ENCODE results near the gene LGALS4.
"Not testable (repeated sequence)": the region's sequence is repeated elsewhere in the genome, so short reads cannot be mapped to it uniquely, and the experiment has no call there.

The LGALS4 gene, protein sequence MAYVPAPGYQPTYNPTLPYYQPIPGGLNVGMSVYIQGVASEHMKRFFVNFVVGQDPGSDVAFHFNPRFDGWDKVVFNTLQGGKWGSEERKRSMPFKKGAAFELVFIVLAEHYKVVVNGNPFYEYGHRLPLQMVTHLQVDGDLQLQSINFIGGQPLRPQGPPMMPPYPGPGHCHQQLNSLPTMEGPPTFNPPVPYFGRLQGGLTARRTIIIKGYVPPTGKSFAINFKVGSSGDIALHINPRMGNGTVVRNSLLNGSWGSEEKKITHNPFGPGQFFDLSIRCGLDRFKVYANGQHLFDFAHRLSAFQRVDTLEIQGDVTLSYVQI

DNA sequence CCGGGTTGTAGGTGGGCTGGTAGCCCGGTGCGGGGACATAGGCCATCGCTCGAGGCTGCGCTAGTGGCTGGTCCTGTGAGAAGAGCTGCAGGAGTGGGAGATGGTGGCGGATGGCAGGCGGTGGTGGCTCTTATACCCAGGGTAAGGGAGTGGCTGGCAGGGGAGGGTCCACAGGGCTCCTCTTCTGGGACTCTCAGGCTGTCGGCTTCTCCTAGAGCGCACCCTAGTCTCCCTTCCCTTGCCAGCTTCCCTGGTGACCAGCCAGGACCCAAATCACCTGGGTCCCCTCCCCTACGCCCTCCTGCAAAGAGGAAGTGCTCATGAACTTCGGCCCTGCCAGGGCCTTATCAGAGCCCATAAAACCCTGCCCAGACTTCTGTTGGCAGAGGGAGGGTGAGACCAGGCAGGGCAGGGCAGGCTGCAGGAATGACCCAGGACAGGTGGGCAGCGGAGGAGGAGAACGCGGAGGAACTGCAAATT is at the start of gene LGALS4:
TSS of gene LGALS4 (minus strand) at position 105 of the 480 bp plus-strand sequence. CDS start at position 46, 59 bp downstream.
- in situ Hi-C loops (cut with MboI; ENCODE audit: low sequenced_read_pairs): no loop called here

DNA sequence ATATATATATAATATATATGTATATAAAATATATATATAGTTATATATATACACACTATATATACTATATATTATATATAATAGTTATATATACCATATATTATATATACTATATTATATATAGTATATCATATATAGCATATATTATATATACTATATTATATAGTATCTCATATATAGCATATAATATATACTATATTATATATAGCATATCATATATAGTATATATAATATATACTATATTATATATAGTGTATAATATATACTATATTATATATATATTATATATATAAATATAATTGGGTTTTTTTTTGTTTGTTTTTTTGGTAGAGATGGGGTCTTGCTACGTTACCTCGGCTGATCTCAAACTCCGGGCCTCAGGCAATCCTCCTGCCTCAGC is 48.6 kb upstream of the LGALS4 start:
- in situ Hi-C loops (cut with MboI; ENCODE audit: low sequenced_read_pairs): no loop called here

DNA sequence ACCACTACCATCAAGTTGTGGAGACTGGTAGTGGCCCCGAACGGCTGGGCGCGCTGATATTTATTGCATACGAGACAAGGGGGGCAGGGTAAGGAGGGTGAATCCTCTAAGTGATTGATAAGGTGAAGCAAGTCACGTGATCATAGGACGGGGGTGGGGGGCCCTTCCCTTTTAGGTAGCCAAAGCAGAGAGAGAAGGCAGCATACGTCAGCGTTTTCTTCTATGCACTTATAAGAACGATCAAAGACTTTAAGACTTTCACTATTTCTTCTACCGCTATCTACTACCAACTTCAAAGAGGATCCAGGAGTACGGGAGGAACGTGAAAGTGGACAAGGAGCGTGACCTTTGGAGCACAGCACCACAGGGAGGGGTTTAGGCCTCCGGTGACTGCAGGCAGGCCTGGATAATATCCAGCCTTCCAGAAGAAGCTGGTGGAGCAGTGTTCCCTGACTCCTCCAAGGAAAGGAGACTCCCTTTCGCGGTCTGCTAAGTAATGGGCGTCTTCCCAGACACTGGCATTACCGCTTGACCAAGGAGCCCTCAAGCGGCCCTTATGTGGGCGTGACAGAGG is 47.0 kb upstream of the LGALS4 start:
- in situ Hi-C loops (cut with MboI; ENCODE audit: low sequenced_read_pairs): not testable (repeated sequence)

DNA sequence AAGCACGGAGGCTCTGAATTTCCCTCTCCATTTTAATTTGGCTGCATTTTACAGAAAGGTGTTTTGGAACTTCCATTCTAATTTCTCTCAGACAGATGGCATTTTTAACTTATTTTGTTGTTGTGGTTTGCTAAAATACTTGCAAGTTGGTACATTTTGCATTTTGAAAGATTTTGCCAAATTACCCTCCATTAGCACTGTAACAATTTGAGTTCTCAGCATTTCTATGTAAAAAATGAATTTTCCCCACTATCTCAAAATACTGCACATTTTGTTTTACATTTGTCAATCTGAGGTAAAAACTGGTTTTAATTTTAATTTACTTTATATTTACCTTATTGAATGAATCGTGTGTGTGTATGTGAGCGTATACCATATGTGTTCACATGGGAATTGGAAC is 44.1 kb upstream of the LGALS4 start:
- in situ Hi-C loops (cut with MboI; ENCODE audit: low sequenced_read_pairs): no loop called here

DNA sequence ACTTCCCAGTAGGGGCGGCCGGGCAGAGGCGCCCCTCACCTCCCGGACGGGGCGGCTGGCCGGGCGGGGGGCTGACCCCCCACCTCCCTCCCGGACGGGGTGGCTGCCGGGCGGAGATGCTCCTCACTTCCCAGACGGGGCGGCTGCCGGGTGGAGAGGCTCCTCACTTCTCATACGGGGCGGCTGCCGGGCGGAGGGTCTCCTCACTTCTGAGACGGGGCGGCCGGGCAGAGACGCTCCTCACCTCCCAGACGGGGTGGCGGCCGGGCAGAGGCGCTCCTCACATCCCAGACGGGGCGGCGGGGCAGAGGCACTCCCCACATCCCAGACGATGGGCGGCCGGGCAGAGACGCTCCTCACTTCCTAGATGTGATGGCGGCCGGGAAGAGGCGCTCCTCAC is 43.0 kb upstream of the LGALS4 start:
- in situ Hi-C loops (cut with MboI; ENCODE audit: low sequenced_read_pairs): not testable (repeated sequence)

DNA sequence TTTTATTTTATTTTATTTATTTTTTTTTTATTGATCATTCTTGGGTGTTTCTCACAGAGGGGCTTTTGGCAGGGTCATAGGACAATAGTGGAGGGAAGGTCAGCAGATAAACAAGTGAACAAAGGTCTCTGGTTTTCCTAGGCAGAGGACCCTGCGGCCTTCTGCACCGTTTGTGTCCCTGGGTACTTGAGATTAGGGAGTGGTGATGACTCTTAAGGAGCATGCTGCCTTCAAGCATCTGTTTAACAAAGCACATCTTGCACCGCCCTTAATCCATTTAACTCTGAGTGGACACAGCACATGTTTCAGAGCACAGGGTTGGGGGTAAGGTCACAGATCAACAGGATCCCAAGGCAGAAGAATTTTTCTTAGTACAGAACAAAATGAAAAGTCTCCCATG is 42.2 kb upstream of the LGALS4 start:
- in situ Hi-C loops (cut with MboI; ENCODE audit: low sequenced_read_pairs): not testable (repeated sequence)

DNA sequence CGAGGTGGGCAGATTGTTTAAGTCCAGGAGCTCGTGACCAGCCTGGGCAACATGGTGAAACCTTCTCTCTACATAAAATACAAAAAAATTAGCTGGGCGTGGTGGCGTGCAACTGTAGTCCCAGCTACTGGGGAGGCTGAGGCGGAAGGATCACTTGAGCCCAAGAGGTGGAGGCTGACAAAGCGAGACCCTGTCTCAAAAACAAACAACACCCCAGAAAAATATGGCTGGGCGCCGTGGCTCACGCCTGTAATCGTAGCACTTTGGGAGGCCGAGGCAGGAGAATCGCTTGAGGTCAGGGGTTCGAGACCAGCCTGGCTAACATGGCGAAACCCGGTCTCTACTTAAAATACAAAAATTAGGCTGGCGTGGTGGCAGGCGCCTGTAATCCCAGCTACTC is 40.5 kb upstream of the LGALS4 start:
- in situ Hi-C loops (cut with MboI; ENCODE audit: low sequenced_read_pairs): no loop called here

DNA sequence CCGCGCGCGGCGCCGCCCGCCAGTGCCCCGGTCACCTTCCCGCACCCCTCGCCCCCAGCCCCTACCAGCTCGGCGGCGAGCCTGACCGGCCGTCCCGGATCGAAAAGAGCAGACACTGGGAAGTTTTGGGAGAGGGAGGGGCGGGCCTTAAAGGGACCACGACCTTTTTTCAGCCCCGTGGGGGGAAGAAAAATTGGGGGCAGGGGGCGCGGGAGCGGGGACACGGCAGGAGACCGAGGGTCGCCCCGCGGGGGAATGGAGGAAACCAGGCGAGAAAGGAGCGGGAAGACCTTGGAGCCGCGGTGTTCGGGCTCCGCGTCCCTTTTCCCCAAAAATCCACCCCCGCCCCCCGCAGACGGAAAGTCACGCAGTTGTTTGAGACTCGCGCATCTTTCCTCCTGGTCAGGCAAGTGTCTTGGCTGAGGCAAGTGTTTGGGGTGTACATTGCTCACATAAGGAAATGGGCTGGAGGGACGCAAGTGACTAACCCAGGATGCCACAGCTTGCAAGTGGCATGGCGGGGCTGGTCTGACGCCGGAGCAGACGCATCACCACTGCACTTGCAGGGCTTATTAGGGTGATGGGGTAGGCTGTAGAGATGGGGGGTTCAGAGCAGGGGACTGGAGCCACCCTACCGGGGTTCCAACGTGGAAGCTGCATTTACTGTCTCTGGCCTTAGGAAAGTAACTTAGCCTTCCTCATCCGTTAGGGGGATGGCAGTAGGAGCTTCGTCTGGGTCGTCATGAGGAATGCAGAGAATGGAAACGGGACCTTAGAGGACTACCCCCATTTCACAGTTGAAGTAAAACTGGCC is 39.7 kb upstream of the LGALS4 start:
- in situ Hi-C loops (cut with MboI; ENCODE audit: low sequenced_read_pairs): no loop called here

DNA sequence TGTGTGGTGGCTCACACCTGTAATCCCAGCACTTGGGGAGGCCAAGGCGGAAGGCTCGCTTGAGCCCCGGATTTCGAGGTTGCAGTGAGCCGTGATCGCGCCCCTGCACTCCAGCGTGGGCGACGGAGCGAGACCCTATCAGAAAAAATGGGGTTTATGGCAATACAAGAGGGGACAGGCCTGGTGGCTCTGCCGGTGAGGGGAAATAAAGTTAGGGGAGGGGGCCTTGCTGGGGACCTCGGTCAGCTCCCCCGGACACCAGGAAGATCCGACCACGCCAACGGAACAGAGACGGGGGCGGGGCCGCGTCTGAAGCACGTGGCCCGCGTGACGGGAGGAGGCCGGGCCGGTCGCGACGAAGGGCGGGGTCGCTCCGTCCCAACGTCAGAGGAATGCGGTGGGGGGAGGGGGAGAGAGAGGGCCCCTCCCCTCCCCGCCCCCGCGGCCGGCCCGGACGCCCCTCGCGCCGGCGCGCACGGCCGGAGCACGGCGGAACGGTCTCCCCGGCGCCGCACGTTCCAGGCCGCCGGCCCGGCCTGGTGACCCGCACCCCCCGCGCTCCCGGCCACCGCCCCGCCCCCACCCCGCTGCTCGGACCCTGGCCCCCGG is 39.0 kb upstream of the LGALS4 start:
- in situ Hi-C loops (cut with MboI; ENCODE audit: low sequenced_read_pairs): no loop called here

DNA sequence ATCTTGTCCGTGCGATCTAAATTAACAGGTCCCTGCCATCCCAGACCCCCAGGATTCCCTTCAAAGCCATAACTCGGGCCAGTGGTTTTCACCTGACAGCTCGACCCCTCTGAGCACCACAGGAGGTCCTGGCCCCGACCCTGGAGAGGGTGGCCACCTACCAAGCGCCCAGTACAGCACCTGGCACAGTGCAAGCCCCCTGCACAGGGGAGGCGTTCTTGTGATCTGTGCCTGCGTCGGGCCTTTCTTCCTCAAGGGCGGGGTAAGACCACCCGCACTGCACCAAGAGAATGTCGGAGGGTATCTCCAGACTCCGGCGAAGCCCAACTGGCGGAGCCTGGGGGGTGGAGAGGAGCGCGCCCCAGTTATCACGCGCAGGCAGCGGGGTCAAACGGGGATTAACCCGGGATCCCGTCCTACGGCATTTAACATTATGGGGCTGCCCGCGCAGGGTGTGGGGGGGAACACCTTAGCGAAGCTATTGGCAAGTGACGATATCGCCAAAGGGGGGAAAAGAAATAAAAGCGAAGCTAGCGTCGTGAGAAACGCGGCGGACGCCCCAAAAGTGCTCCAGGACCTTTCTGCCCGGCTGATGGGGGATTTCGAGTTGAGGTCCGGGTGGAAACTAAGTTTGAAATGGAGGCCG is 38.4 kb upstream of the LGALS4 start:
- in situ Hi-C loops (cut with MboI; ENCODE audit: low sequenced_read_pairs): no loop called here

DNA sequence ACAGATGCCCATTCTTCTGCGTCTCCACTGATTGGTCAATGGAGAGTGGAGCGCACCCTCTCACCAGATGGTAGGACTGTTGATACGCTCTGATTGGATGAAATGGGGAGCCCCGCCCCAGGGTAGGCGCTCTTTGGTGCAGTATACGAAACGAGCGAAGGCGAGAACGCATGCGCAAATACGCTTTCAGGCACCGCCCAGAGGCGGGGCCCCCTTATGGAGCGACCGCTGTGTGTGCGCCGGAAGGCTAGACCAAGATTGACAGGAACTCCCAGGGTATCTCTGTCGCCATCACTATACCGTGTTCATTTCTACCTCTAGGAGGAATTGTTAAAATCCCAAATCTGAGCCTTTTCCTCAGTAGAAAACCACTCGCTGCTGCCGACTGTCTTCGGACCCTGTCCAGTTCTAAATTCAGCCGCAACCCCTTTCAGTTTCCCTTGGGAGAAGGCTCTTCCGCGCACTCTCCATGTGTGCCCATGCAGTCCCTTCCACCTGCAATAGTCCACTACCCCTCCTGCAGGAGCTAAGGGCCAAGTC is 37.8 kb upstream of the LGALS4 start:
- in situ Hi-C loops (cut with MboI; ENCODE audit: low sequenced_read_pairs): no loop called here

DNA sequence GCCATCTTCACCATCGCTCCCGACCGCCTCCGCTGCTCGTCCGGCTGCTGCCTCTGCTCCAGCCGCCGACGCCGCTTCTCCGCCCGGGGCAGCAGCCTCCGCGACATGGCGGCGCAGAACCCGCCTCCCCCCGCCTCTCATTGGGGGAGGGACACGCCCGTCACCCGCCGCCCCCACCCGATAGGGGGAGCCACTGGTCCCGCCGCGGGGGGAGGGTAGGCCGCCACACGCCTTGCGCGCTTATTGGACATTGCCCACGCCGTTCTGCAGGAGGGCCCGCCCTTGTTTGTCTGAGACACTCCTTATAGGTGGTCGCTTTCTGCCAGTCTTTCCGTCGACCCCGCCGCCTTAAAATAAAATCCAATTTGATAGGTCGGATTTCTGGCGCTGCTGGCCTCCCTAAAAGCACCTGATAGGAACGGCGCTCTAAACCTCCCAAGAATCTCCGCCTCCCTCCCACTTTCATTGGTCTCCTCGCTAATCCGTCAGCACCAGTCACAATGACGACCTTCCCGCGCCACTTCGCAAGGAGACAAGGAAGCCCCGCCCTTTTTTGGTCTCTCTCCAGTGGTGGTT is 37.2 kb upstream of the LGALS4 start, which contains the start of gene HNRNPL:
TSS of gene HNRNPL (minus strand) at position 127 of the 576 bp plus-strand sequence. CDS start at position 107, 20 bp downstream.
- in situ Hi-C loops (cut with MboI; ENCODE audit: low sequenced_read_pairs): no loop called here

DNA sequence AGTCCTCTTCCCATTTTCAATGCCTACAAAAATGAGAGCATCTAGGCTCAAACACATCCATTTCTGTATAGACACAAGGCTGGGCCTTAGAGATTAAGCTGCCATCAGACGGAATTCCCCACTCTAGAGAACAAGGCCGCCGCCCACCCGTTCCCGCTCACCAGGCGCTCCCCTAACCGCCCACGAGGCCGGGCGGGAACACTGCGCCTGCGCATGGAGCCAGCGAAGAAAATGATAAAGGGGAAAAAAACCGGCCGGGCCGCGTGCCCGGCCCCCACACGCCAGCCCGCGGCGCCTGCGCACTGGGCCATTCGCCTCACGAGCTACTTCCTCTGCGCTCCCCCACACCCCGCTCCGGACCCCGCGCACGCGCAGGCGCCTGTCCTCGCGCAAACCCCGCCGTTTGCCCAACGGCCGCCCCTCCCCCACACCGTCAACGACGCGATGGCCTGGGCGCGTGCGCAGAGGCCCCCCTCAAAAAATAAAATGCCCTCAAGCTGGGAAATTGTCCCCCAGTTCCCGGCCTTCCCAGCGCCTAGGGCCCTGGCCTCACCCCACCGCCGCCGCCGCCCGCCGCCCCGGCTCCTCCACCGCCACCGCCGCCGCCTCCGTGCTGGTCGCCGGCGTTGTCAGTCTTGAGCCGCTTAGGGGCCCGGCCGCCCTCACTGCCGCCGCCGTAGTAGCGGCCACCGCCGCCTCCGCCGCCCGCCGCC is 36.6 kb upstream of the LGALS4 start:
- in situ Hi-C loops (cut with MboI; ENCODE audit: low sequenced_read_pairs): no loop called here

DNA sequence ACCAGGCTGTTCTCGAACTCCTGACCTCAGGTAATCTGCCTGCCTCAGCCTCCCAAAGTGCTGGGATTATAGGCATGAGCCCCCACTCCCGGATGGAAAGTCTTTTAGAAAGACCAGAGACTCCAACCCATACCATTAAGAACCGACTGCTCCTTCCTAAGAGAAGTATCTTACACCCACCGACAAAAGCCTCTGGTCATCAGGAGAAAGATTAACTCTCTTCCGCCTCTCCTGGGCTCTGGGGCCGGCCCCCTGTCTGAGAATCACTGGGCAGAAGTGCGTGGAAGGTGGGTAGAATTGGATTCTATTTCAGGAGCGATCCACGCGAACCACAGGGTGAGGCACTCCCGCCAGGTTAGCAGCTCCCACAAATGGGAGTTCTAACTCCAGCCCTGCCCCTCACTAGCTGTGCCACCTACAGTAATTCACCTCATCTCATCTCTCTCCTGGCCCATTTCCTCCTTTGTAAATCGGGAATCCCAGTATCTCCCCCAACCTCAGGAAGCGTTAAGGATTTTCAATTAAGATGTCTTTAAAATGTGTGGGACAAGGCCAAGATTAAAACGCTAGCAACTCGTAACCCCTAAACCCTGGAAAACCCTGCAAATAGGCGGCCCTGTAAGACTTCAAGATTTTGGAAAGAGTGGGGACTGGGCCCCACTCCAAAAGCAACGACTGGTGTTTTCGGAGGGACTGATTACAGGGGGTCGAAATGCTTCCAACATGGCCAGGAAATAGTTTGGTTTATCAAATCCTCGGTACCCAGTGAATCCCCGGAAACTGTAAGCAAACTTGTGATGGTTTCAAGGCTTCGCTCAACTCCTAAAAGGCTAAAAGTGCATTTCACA is 35.8 kb upstream of the LGALS4 start:
- in situ Hi-C loops (cut with MboI; ENCODE audit: low sequenced_read_pairs): no loop called here

DNA sequence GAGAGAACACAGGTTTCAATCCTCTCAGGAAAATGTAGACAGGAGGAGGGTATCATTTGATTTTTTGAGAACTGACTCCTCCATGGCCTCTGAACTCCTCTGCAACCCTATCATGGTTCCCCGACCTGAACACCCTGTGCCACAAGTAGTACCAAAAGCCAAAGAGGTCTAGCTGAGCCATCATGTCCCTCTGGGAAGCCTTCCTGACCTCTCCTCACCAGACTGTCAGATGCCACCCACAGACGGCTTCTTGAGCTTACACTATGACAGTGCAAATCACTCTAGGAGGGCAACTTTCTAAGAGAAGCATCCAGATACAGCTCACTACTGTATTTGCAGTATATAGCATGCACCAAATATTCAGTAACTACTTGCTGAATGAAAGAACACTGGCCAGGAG is 33.4 kb upstream of the LGALS4 start:
- in situ Hi-C loops (cut with MboI; ENCODE audit: low sequenced_read_pairs): no loop called here

DNA sequence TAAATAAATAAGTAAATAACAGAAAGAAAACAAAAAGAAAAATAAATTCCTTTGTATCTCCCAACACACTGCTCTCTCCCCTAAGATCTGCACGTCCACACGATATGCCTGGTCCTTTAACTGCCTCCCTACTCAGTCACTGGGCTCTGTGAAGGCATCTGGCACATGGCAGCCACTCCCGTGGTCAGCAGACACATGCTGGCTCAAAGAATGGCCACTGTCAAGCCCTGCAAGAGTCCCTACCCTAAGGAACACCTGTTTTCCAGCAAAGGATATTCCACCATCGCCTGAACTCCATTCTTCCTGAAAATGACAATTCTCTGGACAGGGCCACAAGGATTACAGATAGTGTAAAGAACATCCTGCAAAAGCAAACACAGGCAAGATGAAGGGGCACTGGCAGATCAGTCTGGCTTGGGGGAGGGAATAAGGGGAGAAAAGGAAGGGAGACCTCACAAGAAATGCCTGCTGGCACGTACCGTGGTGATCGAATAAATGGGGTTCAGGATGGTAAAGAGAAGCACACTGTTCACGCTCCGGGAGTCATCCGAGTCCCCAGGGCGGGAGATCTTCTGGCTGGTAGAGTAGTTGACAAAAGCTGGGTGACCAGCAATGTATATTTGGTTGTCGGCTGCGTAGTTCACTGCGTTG is 32.8 kb upstream of the LGALS4 start:
- in situ Hi-C loops (cut with MboI; ENCODE audit: low sequenced_read_pairs): no loop called here

DNA sequence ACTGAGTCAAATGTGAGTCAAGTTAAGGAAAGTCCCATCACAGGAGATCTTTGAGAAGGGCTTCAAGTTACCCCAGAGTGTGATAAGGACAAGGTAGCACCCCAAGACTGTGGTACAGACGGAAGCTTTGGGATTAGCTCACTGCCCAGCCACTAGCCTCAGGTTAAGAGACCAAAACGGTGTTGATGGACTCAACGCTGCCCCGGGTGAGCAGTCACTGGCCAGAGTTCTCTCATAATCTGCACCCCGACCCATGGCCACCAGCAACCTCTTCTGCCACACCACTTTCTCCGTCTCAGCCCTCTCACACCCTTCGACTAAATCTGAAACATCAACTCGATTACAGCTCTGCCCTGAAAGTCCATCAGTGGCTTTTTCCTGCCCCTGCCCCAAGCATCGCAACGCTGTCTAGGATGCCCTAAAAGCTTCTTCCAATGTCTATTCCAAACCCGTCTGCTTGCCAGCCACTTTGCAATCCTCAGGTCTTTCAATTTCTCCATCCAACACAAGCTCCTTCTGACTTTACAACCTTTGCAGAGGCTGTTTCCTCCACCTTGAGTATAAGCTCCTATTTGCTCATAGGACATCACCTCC is 31.4 kb upstream of the LGALS4 start:
- in situ Hi-C loops (cut with MboI; ENCODE audit: low sequenced_read_pairs): no loop called here
